Measurements from ENCODE around the gene RGS11. TPM values are rescaled to one million over a fixed set of nuclear protein-coding genes. Genes with fewer than 3 reads are reported as not detected.

The RGS11 gene
- total and polyA plus RNA-seq, 2 donors (not counting 1 experiment from before 2014, with no cell fraction given): 1.1 to 6.3 TPM

DNA sequence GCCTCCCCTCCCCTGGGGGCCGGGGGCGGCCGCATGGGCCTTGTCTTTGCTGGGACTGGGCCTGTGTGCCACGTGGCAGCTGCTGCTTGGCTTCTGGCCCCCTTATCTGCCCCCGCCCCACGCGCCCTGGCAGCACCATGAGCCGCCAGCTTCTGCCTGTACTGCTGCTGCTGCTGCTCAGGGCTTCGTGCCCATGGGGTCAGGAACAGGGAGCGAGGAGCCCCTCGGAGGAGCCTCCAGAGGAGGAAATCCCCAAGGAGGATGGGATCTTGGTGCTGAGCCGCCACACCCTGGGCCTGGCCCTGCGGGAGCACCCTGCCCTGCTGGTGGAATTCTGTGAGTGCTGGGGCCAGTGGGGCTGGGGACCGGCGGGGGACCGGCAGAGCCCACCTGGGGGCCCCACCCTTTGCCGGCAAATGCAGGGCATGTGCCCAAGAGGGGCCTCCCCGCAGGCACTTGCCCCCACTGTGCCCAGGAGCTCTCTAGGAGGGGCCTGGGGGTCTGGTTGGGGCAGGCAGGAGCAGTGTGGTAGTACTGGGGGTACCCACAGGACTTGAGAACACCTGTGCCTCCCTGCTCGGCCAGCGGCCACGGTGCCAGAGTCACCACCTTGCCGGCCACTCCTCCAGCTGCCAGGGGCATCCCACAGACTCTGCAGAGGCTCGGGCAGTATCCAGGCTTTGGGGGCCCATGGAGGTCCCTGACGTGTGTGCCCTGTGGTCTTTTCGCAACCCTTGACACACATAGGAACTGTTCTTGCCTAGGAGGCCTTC lies 7.5 kb upstream of the RGS11 start, which contains the start of gene PDIA2:
Gene PDIA2 (plus strand): TSS at position 132 of the 773 bp plus-strand sequence. CDS start 6 bp downstream, at position 138.
- no peaks in the 10 kb centered on the region for H3K4me1 ChIP-seq (ENCODE audit: control insufficient read depth, extremely low read depth, insufficient read depth, low read length)
- no peaks in the 10 kb centered on the region for H4K20me1 ChIP-seq (ENCODE audit: control insufficient read depth, extremely low read depth, insufficient read depth, low read length)
- no peak within 1 kb of the TSS for H3K4me3 ChIP-seq (replicated peaks in 1 of 4; ENCODE audit: control extremely low read depth in 1 of 4, insufficient read depth in 1 of 4, low read depth in 3 of 4, low read length in 4 of 4)
- TF ChIP-seq, protein P1, sequence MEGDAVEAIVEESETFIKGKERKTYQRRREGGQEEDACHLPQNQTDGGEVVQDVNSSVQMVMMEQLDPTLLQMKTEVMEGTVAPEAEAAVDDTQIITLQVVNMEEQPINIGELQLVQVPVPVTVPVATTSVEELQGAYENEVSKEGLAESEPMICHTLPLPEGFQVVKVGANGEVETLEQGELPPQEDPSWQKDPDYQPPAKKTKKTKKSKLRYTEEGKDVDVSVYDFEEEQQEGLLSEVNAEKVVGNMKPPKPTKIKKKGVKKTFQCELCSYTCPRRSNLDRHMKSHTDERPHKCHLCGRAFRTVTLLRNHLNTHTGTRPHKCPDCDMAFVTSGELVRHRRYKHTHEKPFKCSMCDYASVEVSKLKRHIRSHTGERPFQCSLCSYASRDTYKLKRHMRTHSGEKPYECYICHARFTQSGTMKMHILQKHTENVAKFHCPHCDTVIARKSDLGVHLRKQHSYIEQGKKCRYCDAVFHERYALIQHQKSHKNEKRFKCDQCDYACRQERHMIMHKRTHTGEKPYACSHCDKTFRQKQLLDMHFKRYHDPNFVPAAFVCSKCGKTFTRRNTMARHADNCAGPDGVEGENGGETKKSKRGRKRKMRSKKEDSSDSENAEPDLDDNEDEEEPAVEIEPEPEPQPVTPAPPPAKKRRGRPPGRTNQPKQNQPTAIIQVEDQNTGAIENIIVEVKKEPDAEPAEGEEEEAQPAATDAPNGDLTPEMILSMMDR (conservative IDR thresholded peaks at IDR 0.05 in 1 of 2, IDR thresholded peaks at IDR 0.05 in 1 of 2; ENCODE audit: low read depth in 1 of 2, low read length in 2 of 2): no peak
- TF ChIP-seq EZH2 (IDR thresholded peaks at IDR 0.05; ENCODE audit: low read length, missing control alignments): no peak
- peaks cover 7% of the 10 kb centered on the region for H3K36me3 ChIP-seq (ENCODE audit: control insufficient read depth, insufficient read depth, low read length)
- DNase-seq (ENCODE audit: low read depth in 2 of 2): no peak
- peaks cover 10% of the 10 kb centered on the region for H3K27me3 ChIP-seq (ENCODE audit: control insufficient read depth, insufficient read depth, low read length)
- no peak within 1 kb of the TSS for H2AFZ ChIP-seq (ENCODE audit: low read length)
- no peak within 1 kb of the TSS for H3K9ac ChIP-seq (ENCODE audit: insufficient read depth, low read length)
- no peaks in the 10 kb centered on the region for H3K79me2 ChIP-seq (ENCODE audit: control insufficient read depth, insufficient read depth, low read length)
- no peak within 1 kb of the TSS for H3K27ac ChIP-seq (ENCODE audit: insufficient read depth, low read length)
- H3K4me2 ChIP-seq (ENCODE audit: extremely low read depth, insufficient read depth, low read length): no peak within 1 kb of the TSS
- H3K9me3 ChIP-seq (ENCODE audit: control insufficient read depth, insufficient read depth, low read depth, low read length): no peaks in the 10 kb centered on the region

GRCh38 chr16:282491-282890 lies 6.7 kb upstream of the RGS11 start:
- no peak for DNase-seq (ENCODE audit: low read depth in 2 of 2)
- Histone ChIP-seq H3K27ac (ENCODE audit: insufficient read depth, low read length) (no peak overlapping the region), H3K9ac (ENCODE audit: insufficient read depth, low read length) (no peak overlapping the region), H4K20me1 (ENCODE audit: control insufficient read depth, extremely low read depth, insufficient read depth, low read length) (no peaks in the 10 kb centered on the region), H3K4me1 (ENCODE audit: control insufficient read depth, extremely low read depth, insufficient read depth, low read length) (no peaks in the 10 kb centered on the region), H3K27me3 (ENCODE audit: control insufficient read depth, insufficient read depth, low read length) (peaks cover 10% of the 10 kb centered on the region), H3K4me3 (replicated peaks in 1 of 4; ENCODE audit: control extremely low read depth in 1 of 4, insufficient read depth in 1 of 4, low read depth in 3 of 4, low read length in 4 of 4) (no peak overlapping the region), H3K79me2 (ENCODE audit: control insufficient read depth, insufficient read depth, low read length) (no peaks in the 10 kb centered on the region), H3K4me2 (ENCODE audit: extremely low read depth, insufficient read depth, low read length) (no peak overlapping the region), H3K36me3 (ENCODE audit: control insufficient read depth, insufficient read depth, low read length) (peaks cover 3% of the 10 kb centered on the region), H2AFZ (ENCODE audit: low read length) (no peak overlapping the region), H3K9me3 (ENCODE audit: control insufficient read depth, insufficient read depth, low read depth, low read length) (no peaks in the 10 kb centered on the region)
- TF ChIP-seq EZH2 (IDR thresholded peaks at IDR 0.05; ENCODE audit: low read length, missing control alignments): no peak
- TF ChIP-seq, protein P1 (conservative IDR thresholded peaks at IDR 0.05 in 1 of 2, IDR thresholded peaks at IDR 0.05 in 1 of 2; ENCODE audit: low read depth in 1 of 2, low read length in 2 of 2): no peak

DNA sequence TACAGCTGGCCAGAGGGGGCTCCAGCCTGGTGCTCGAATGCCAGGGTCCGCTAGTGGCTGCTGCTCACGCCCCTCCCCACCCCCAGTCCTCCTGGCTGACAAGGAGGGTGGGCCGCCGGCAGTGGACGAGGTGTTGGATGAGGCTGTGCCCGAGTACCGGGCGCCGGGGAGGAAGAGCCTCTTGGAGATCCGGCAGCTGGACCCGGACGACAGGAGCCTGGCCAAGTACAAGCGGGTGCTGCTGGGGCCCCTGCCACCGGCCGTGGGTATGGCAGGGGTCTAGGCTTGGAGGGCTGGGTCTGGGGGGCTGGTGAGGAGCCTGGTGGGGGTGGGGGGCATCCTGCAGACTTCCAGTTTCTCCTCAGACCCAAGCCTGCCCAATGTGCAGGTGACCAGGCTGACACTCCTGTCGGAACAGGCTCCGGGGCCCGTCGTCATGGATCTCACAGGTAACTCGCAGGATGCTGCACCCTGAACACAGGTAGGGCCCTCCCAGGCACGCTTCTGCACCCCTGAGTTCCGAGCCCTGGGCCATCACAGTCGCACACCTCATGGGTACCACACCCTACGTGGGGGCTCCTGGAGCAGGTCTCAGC lies 6.0 kb upstream of the RGS11 start:
- H3K4me3 ChIP-seq (replicated peaks in 1 of 4; ENCODE audit: control extremely low read depth in 1 of 4, insufficient read depth in 1 of 4, low read depth in 3 of 4, low read length in 4 of 4): no peak overlapping the region
- TF ChIP-seq EZH2 (IDR thresholded peaks at IDR 0.05; ENCODE audit: low read length, missing control alignments): no peak
- TF ChIP-seq, protein P1 (conservative IDR thresholded peaks at IDR 0.05 in 1 of 2, IDR thresholded peaks at IDR 0.05 in 1 of 2; ENCODE audit: low read depth in 1 of 2, low read length in 2 of 2): no peak
- no peak overlapping the region for H3K4me2 ChIP-seq (ENCODE audit: extremely low read depth, insufficient read depth, low read length)
- no peaks in the 10 kb centered on the region for H3K9me3 ChIP-seq (ENCODE audit: control insufficient read depth, insufficient read depth, low read depth, low read length)
- no peak overlapping the region for H3K9ac ChIP-seq (ENCODE audit: insufficient read depth, low read length)
- no peak overlapping the region for H3K27ac ChIP-seq (ENCODE audit: insufficient read depth, low read length)
- H4K20me1 ChIP-seq (ENCODE audit: control insufficient read depth, extremely low read depth, insufficient read depth, low read length): no peaks in the 10 kb centered on the region
- peaks cover 10% of the 10 kb centered on the region for H3K27me3 ChIP-seq (ENCODE audit: control insufficient read depth, insufficient read depth, low read length)
- DNase-seq (ENCODE audit: low read depth in 2 of 2): no peak
- no peaks in the 10 kb centered on the region for H3K36me3 ChIP-seq (ENCODE audit: control insufficient read depth, insufficient read depth, low read length)
- H3K4me1 ChIP-seq (ENCODE audit: control insufficient read depth, extremely low read depth, insufficient read depth, low read length): no peaks in the 10 kb centered on the region
- no peaks in the 10 kb centered on the region for H3K79me2 ChIP-seq (ENCODE audit: control insufficient read depth, insufficient read depth, low read length)
- no peak overlapping the region for H2AFZ ChIP-seq (ENCODE audit: low read length)
